MCF 10A (cell line): ENCODE results near the gene DNAH17. TPM values are rescaled to one million over a fixed set of nuclear protein-coding genes. Genes with fewer than 3 reads are reported as not detected.

ENCODE experiments used
- BruUV-seq: library from RNA; stranded (reverse); fragments of 400-500 nt; replicated peaks from 2 replicates; lab custom pipeline; 2021; lab: Mats Ljungman, UMichigan
- CTCF ChIA-PET: fragments of 300-600 bp; sonication (Branson Sonifier 250); formaldehyde crosslinking; extraction: SDS; loops from one replicate; lab custom pipeline; 2021; ENCODE audit warnings: antibody characterized with exemption, inconsistent platforms; lab: Yijun Ruan, JAX
- POLR2A ChIA-PET: fragments of 300-600, 350-650 bp; sonication (Branson Sonifier 250); formaldehyde crosslinking; extraction: SDS; loops from one replicate; lab custom pipeline; 2020; ENCODE audit warnings: antibody characterized with exemption, inconsistent platforms; lab: Yijun Ruan, JAX
- DNase-seq: peaks from one replicate; pipeline ENCODE4 v3.0.0-alpha.2; 2018; ENCODE audit not compliant: unreplicated experiment
- H3K27ac Mint-ChIP-seq: one replicate; pipeline ENCODE4 v1.8.0; 2022; ENCODE audit warnings: mild to moderate bottlenecking, low read depth, mixed read lengths; ENCODE audit not compliant: unreplicated experiment
- H3K27me3 Mint-ChIP-seq: one replicate; pipeline ENCODE4 v1.8.0; 2022; ENCODE audit warnings: mixed read lengths; ENCODE audit not compliant: insufficient read depth, unreplicated experiment
- H3K36me3 Mint-ChIP-seq: one replicate; pipeline ENCODE4 v1.8.0; 2022; ENCODE audit warnings: mild to moderate bottlenecking, moderate library complexity, mixed read lengths; ENCODE audit not compliant: insufficient read depth, unreplicated experiment
- H3K4me1 Mint-ChIP-seq: one replicate; pipeline ENCODE4 v1.8.0; 2022; ENCODE audit warnings: mixed read lengths; ENCODE audit not compliant: insufficient read depth, unreplicated experiment
- H3K4me3 Mint-ChIP-seq: one replicate; pipeline ENCODE4 v1.8.0; 2022; ENCODE audit warnings: mild to moderate bottlenecking, moderate library complexity, mixed read lengths; ENCODE audit not compliant: unreplicated experiment
- H3K9me3 Mint-ChIP-seq: one replicate; pipeline ENCODE4 v1.8.0; 2022; ENCODE audit warnings: mixed read lengths; ENCODE audit not compliant: unreplicated experiment
- CTCF ChIP-seq: fragments of 200-600 bp; IDR thresholded peaks from one replicate; pipeline ENCODE4 v1.8.0; 2022; ENCODE audit warnings: antibody characterized with exemption, mild to moderate bottlenecking; ENCODE audit not compliant: unreplicated experiment
- intact Hi-C: fragments of 100-400 bp; cut with micrococcal nuclease; formaldehyde crosslinking; loops from 2 replicates; pipeline ENCODE4 v1.14.1; 2022
- total RNA-seq: library from RNA; stranded (reverse); gene quantifications from 2 replicates; pipeline ENCODE4 v1.2.3, GENCODE V29; 2022

The DNAH17 gene
- total RNA-seq, 1 experiment from 2014 or later = not detected

DNA sequence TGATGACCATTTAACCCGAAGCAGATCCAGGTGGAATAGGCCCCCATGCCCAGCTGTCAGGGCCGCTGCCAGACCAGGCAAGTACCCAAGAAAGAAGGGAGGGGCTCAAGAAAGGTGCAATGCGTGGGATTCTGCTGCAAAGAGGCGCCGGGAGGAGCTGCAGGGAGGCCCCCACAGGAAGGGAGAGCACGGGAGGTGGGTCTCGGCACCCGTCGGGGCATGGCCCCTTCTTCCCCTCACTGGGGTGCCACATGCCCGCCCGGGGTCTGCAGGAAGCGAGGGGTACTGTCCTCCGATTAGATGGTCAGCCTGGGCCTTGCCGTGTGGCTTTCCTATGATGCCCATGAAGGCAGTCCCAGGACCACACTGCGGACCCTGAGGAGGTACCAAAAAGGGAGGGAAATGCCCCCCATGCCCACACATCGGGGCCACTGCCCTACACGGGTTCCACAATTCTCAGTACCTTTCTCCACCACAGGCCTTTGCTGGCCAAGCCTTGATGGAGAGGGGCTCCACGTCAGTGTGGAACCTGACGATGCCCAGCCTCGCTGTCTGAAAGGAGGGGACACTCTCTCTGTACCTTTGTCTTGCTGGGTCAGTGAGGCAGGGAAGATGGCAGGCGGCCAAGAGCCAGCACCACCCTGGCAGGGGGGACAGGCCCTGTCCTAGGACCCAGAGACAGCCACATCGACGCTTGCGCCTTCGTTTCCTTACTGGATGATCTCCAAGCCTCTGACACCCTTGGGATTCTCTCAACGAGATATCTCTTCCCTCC, 45.5 kb upstream of the DNAH17 start:
- intact Hi-C loops = no loop called here
- no peaks in the 10 kb centered on the region for H3K9me3 Mint-ChIP-seq
- H3K27ac Mint-ChIP-seq = no peak overlapping the region
- BruUV-seq = no TSS peak
- no peaks in the 10 kb centered on the region for H3K36me3 Mint-ChIP-seq
- POLR2A ChIA-PET = no interaction called here
- peaks cover 6% of the 10 kb centered on the region for H3K4me1 Mint-ChIP-seq
- no peak overlapping the region for H3K4me3 Mint-ChIP-seq
- no peaks in the 10 kb centered on the region for H3K27me3 Mint-ChIP-seq
- CTCF ChIA-PET = interaction anchor here (0.6 kb wide), 1 partner anchor 1607 kb away, joined by 3 read pairs; no protein-coding TSS in a partner anchor
- DNase-seq = no peak
- TF ChIP-seq CTCF = no peak

DNA sequence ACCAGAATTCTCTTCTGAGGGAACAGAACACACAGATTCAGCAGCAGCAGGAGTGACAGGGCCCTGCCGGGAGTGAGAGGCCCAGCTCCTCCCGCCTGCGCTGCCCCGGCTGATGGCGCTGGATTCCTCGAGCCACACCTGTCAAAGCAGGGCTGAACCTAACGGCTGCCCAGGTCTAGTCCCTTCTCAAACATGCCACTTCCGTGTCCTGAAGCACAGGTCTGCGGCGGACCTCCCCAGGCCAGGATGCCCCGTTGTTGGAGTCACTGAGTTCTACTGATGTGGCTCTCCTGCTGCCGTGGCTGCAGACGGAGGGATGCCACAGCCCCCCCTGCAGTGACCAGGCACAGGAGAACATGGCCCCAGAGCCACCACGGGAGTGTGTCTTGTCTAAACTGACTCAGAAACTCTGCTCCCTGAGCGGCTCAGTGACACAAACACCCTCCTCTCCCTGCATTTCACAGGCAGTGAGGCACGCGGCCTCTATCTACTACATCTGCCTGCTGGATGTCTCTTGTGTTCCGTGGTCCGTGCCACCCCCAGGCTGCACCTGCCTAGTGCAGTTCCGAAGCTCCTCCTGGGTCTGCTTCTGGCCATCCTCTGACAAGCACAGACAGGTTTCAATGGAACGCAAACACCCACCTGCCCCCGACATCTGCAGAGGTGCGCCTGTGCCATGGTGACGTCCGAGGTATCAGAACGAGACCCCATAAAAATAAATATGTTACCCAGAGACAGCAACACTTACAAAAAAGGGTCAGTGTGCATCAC, 44.7 kb upstream of the DNAH17 start:
- H3K4me1 Mint-ChIP-seq = peaks cover 6% of the 10 kb centered on the region

DNA sequence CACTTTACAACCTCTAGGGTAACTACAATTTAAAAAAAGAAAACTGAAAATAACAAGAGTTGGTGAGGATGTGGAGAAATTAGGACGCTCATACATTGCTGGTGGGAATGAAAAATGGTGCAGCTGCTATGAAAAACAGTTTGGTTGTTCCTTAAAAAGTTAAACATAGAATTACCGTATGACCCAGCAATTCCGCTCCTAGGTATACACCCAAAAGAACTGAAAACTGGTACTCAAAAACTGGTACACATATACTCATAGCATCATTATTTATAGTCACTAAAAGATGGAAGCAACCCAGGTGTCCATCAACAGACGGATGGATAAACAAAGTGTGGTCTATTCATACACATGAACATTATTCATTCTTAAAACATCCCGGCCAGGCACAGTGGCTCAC, 42.9 kb upstream of the DNAH17 start:
- Mint-ChIP-seq H3K27ac (no peak overlapping the region), H3K4me3 (no peak overlapping the region), H3K27me3 (no peaks in the 10 kb centered on the region), H3K36me3 (no peaks in the 10 kb centered on the region), H3K4me1 (peaks cover 6% of the 10 kb centered on the region), H3K9me3 (no peaks in the 10 kb centered on the region)
- ChIA-PET CTCF (no interaction called here), POLR2A (no interaction called here)
- no TSS peak for BruUV-seq
- no peak for TF ChIP-seq CTCF
- intact Hi-C loops = no loop called here
- DNase-seq = no peak

More for the DNA sequence above, 44.7 kb upstream of the DNAH17 start:
- no peak for DNase-seq
- BruUV-seq = no TSS peak
- Mint-ChIP-seq H3K27me3 (no peaks in the 10 kb centered on the region), H3K9me3 (no peaks in the 10 kb centered on the region), H3K36me3 (no peaks in the 10 kb centered on the region), H3K27ac (no peak overlapping the region), H3K4me3 (no peak overlapping the region)
- intact Hi-C loops = no loop called here
- no peak for TF ChIP-seq CTCF
- POLR2A ChIA-PET = interaction anchor here (0.6 kb wide), 1 partner anchor 30 kb away, joined by 3 read pairs; no protein-coding TSS in a partner anchor
- CTCF ChIA-PET = interaction anchor here (0.6 kb wide), 1 partner anchor 1608 kb away, joined by 3 read pairs; no protein-coding TSS in a partner anchor

- no TSS peak for BruUV-seq
- Mint-ChIP-seq H3K4me3 (no peak overlapping the region), H3K27me3 (no peaks in the 10 kb centered on the region), H3K27ac (no peak overlapping the region), H3K9me3 (no peaks in the 10 kb centered on the region), H3K36me3 (no peaks in the 10 kb centered on the region), H3K4me1 (peaks cover 6% of the 10 kb centered on the region)
- intact Hi-C loops = no loop called here
- TF ChIP-seq CTCF = no peak
- no peak for DNase-seq
- POLR2A ChIA-PET = no interaction called here
- CTCF ChIA-PET = interaction anchor here (0.6 kb wide), 1 partner anchor 11 kb away, joined by 6 read pairs; no protein-coding TSS in a partner anchor
Observed at GRCh38 chr17:78619334-78619733, 42.1 kb upstream of the DNAH17 start.
